Measurements from ENCODE around the gene BTBD19.

- TF ChIP-seq CTCF (conservative IDR thresholded peaks at IDR 0.05 in 1 of 2, IDR thresholded peaks at IDR 0.05 in 1 of 2; ENCODE audit: low read depth in 1 of 2, low read length in 2 of 2) = no peak
- TF ChIP-seq EZH2 (IDR thresholded peaks at IDR 0.05; ENCODE audit: low read length, missing control alignments) = no peak
Measured at GRCh38 chr1:44822131-44822701, 13.9 kb downstream of the BTBD19 start.

All from fibroblast of lung (primary cell).